HEK293T (cell line): ENCODE data around the gene DOCK3.

ENCODE experiments used
- ARNT ChIP-seq: fragments of 450-650 bp; IDR thresholded peaks from 2 replicates; pipeline ENCODE4 v1.6.1; 2017; ENCODE audit warnings: mild to moderate bottlenecking
- BHLHE40 ChIP-seq: fragments of 450-650 bp; IDR thresholded peaks from 2 replicates; pipeline ENCODE4 v1.6.1; 2016; ENCODE audit warnings: mild to moderate bottlenecking, moderate library complexity, borderline replicate concordance
- FOXM1 ChIP-seq: fragments of 450-650 bp; IDR thresholded peaks from 2 replicates; pipeline ENCODE4 v1.6.1; 2017; ENCODE audit warnings: mild to moderate bottlenecking, borderline replicate concordance
- PKNOX1 ChIP-seq: fragments of 450-650 bp; IDR thresholded peaks from 2 replicates; pipeline ENCODE4 v1.6.1; 2016

- no peak for TF ChIP-seq PKNOX1
- no peak for TF ChIP-seq BHLHE40
- TF ChIP-seq ARNT, result no peak
- TF ChIP-seq FOXM1, result no peak
These were observed 48.3 kb upstream of the DOCK3 start for GRCh38 chr3:50626401-50626800.
